ENCODE data around the gene FAM227B. TPM values are rescaled to one million over a fixed set of nuclear protein-coding genes. Genes with fewer than 3 reads are reported as not detected.
"Not testable (repeated sequence)": the region's sequence is repeated elsewhere in the genome, so short reads cannot be mapped to it uniquely, and the experiment has no call there.

Gene FAM227B
- polyA plus RNA-seq, 1 donor (not counting 4 experiments of a cell fraction or from before 2014, with no cell fraction given) = 7.2 TPM

- Histone ChIP-seq H3K9me1 (ENCODE audit: control insufficient read depth, extremely low read depth, insufficient read depth, low read length) (no peaks in the 10 kb centered on the region), H3K27me3 (ENCODE audit: control insufficient read depth, extremely low read depth, insufficient read depth, low read length) (no peaks in the 10 kb centered on the region), H2AFZ (ENCODE audit: control insufficient read depth, low read length) (no peak overlapping the region), H3K9me3 (ENCODE audit: control insufficient read depth, low read depth, low read length) (no peaks in the 10 kb centered on the region), H3K9ac (ENCODE audit: control insufficient read depth, extremely low read depth, insufficient read depth, low read length) (no peak overlapping the region), H3K4me2 (ENCODE audit: control insufficient read depth, extremely low read depth, insufficient read depth, low read depth, low read length) (no peak overlapping the region), H4K20me1 (ENCODE audit: control insufficient read depth, extremely low read depth, insufficient read depth, low read length) (no peaks in the 10 kb centered on the region), H3K4me3 (ENCODE audit: control insufficient read depth in 2 of 3, extremely low read depth in 1 of 3, insufficient read depth in 2 of 3, low read depth in 1 of 3, low read length in 3 of 3) (no peak overlapping the region), H3K79me2 (ENCODE audit: control insufficient read depth, insufficient read depth, low read length) (no peaks in the 10 kb centered on the region), H3K36me3 (ENCODE audit: control insufficient read depth in 2 of 2, extremely low read depth in 1 of 2, insufficient read depth in 2 of 2, low read length in 2 of 2) (no peaks in the 10 kb centered on the region), H3K4me1 (ENCODE audit: control insufficient read depth, extremely low read depth, insufficient read depth, low read length) (no peaks in the 10 kb centered on the region), H3K27ac (ENCODE audit: control insufficient read depth, insufficient read depth, low read length) (no peak overlapping the region)
- DNase-seq (ENCODE audit: low read depth, low spot score) (no peak), FAIRE-seq (no peak)
- dilution Hi-C loops (cut with MboI; ENCODE audit: extremely low pct_ligation_motif_present, low sequenced_read_pairs) = no loop called here
- TF ChIP-seq EZH2 (IDR thresholded peaks at IDR 0.05; ENCODE audit: low read length) (no peak), CTCF (optimal IDR thresholded peaks at IDR 0.05 in 1 of 3, IDR thresholded peaks at IDR 0.05 in 1 of 3, conservative IDR thresholded peaks at IDR 0.05 in 1 of 3; ENCODE audit: extremely low read depth in 1 of 3, insufficient read depth in 2 of 3, low read length in 3 of 3) (no peak)
These were observed 129.7 kb downstream of the FAM227B start for GRCh38 chr15:49490966-49491365.

GRCh38 chr15:49485401-49485800 is 135.2 kb downstream of the FAM227B start:
- dilution Hi-C loops (cut with MboI; ENCODE audit: extremely low pct_ligation_motif_present, low sequenced_read_pairs); H3K4me3 ChIP-seq (ENCODE audit: control insufficient read depth in 2 of 3, extremely low read depth in 1 of 3, insufficient read depth in 2 of 3, low read depth in 1 of 3, low read length in 3 of 3); H3K79me2 ChIP-seq (ENCODE audit: control insufficient read depth, insufficient read depth, low read length); H3K27me3 ChIP-seq (ENCODE audit: control insufficient read depth, extremely low read depth, insufficient read depth, low read length); H3K9ac ChIP-seq (ENCODE audit: control insufficient read depth, extremely low read depth, insufficient read depth, low read length); H3K27ac ChIP-seq (ENCODE audit: control insufficient read depth, insufficient read depth, low read length); H3K9me3 ChIP-seq (ENCODE audit: control insufficient read depth, low read depth, low read length); FAIRE-seq; H2AFZ ChIP-seq (ENCODE audit: control insufficient read depth, low read length); H3K4me2 ChIP-seq (ENCODE audit: control insufficient read depth, extremely low read depth, insufficient read depth, low read depth, low read length); H3K9me1 ChIP-seq (ENCODE audit: control insufficient read depth, extremely low read depth, insufficient read depth, low read length); DNase-seq (ENCODE audit: low read depth, low spot score); H3K36me3 ChIP-seq (ENCODE audit: control insufficient read depth in 2 of 2, extremely low read depth in 1 of 2, insufficient read depth in 2 of 2, low read length in 2 of 2); H3K4me1 ChIP-seq (ENCODE audit: control insufficient read depth, extremely low read depth, insufficient read depth, low read length); H4K20me1 ChIP-seq (ENCODE audit: control insufficient read depth, extremely low read depth, insufficient read depth, low read length): not testable (repeated sequence)

- dilution Hi-C loops (cut with MboI; ENCODE audit: extremely low pct_ligation_motif_present, low sequenced_read_pairs); H3K79me2 ChIP-seq (ENCODE audit: control insufficient read depth, insufficient read depth, low read length): not testable (repeated sequence)
These were observed 141.6 kb downstream of the FAM227B start for GRCh38 chr15:49478982-49479381.

GRCh38 chr15:49478021-49478420 is 142.6 kb downstream of the FAM227B start:
- dilution Hi-C loops (cut with MboI; ENCODE audit: extremely low pct_ligation_motif_present, low sequenced_read_pairs); H3K9me1 ChIP-seq (ENCODE audit: control insufficient read depth, extremely low read depth, insufficient read depth, low read length); FAIRE-seq: not testable (repeated sequence)

More at GRCh38 chr15:49478982-49479381, 141.6 kb downstream of the FAM227B start:
- H2AFZ ChIP-seq (ENCODE audit: control insufficient read depth, low read length); H3K27me3 ChIP-seq (ENCODE audit: control insufficient read depth, extremely low read depth, insufficient read depth, low read length); H3K9me1 ChIP-seq (ENCODE audit: control insufficient read depth, extremely low read depth, insufficient read depth, low read length); H3K4me3 ChIP-seq (ENCODE audit: control insufficient read depth in 2 of 3, extremely low read depth in 1 of 3, insufficient read depth in 2 of 3, low read depth in 1 of 3, low read length in 3 of 3); H3K27ac ChIP-seq (ENCODE audit: control insufficient read depth, insufficient read depth, low read length); H3K36me3 ChIP-seq (ENCODE audit: control insufficient read depth in 2 of 2, extremely low read depth in 1 of 2, insufficient read depth in 2 of 2, low read length in 2 of 2); H3K9me3 ChIP-seq (ENCODE audit: control insufficient read depth, low read depth, low read length); H4K20me1 ChIP-seq (ENCODE audit: control insufficient read depth, extremely low read depth, insufficient read depth, low read length); H3K4me1 ChIP-seq (ENCODE audit: control insufficient read depth, extremely low read depth, insufficient read depth, low read length); FAIRE-seq; H3K4me2 ChIP-seq (ENCODE audit: control insufficient read depth, extremely low read depth, insufficient read depth, low read depth, low read length); H3K9ac ChIP-seq (ENCODE audit: control insufficient read depth, extremely low read depth, insufficient read depth, low read length); DNase-seq (ENCODE audit: low read depth, low spot score): not testable (repeated sequence)

More at GRCh38 chr15:49478021-49478420, 142.6 kb downstream of the FAM227B start:
- not testable (repeated sequence) for H3K27me3 ChIP-seq (ENCODE audit: control insufficient read depth, extremely low read depth, insufficient read depth, low read length); H3K9ac ChIP-seq (ENCODE audit: control insufficient read depth, extremely low read depth, insufficient read depth, low read length); H2AFZ ChIP-seq (ENCODE audit: control insufficient read depth, low read length); H3K9me3 ChIP-seq (ENCODE audit: control insufficient read depth, low read depth, low read length); DNase-seq (ENCODE audit: low read depth, low spot score); H3K79me2 ChIP-seq (ENCODE audit: control insufficient read depth, insufficient read depth, low read length); H3K4me1 ChIP-seq (ENCODE audit: control insufficient read depth, extremely low read depth, insufficient read depth, low read length); H3K27ac ChIP-seq (ENCODE audit: control insufficient read depth, insufficient read depth, low read length); H4K20me1 ChIP-seq (ENCODE audit: control insufficient read depth, extremely low read depth, insufficient read depth, low read length); H3K4me2 ChIP-seq (ENCODE audit: control insufficient read depth, extremely low read depth, insufficient read depth, low read depth, low read length); H3K4me3 ChIP-seq (ENCODE audit: control insufficient read depth in 2 of 3, extremely low read depth in 1 of 3, insufficient read depth in 2 of 3, low read depth in 1 of 3, low read length in 3 of 3); H3K36me3 ChIP-seq (ENCODE audit: control insufficient read depth in 2 of 2, extremely low read depth in 1 of 2, insufficient read depth in 2 of 2, low read length in 2 of 2)
